ENCODE measurements around the gene SEZ6. TPM values are rescaled to one million over a fixed set of nuclear protein-coding genes. Genes with fewer than 3 reads are reported as not detected.

The SEZ6 gene
- total RNA-seq, 1 experiment from 2014 or later: not detected

DNA sequence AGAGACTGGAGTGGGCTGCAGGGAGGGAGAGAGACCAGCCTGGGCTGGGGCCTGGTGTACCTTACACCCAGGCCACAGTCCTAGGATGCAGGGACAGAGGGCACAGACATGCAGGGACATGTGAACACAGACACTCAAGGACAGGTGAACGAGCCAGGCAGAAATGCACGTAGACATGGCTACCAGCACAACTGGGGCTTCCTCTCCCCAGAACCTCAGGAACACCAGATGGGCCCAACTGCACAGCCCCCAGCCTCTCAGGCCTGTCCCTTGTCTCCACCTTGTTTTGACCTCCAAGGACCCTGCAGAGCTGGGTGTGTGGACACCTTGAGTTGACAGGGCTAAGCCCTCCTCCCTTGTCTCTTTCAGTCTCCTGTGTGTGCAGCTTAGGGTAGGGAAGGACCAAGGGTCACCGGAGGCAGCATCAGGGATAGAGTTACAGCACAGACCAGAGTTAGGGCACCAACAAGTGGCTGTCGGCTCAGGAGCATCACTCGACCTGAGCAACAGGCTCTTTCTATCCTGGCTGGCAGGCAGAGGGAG, 9.2 kb downstream of the SEZ6 start:
- H3K27me3 ChIP-seq (ENCODE audit: control insufficient read depth, insufficient read depth, low read length): no peaks in the 10 kb centered on the region
- POLR2A ChIA-PET: interaction anchor here (0.6 kb wide), 1 partner anchor 94 kb away, joined by 9 read pairs; no protein-coding TSS in a partner anchor

GRCh38 chr17:28993645-28994426, 12.0 kb downstream of the SEZ6 start:
- no peak for TF ChIP-seq TCF7L2 (IDR thresholded peaks at IDR 0.05; ENCODE audit: low read depth, low read length)
- TF ChIP-seq, protein P1, sequence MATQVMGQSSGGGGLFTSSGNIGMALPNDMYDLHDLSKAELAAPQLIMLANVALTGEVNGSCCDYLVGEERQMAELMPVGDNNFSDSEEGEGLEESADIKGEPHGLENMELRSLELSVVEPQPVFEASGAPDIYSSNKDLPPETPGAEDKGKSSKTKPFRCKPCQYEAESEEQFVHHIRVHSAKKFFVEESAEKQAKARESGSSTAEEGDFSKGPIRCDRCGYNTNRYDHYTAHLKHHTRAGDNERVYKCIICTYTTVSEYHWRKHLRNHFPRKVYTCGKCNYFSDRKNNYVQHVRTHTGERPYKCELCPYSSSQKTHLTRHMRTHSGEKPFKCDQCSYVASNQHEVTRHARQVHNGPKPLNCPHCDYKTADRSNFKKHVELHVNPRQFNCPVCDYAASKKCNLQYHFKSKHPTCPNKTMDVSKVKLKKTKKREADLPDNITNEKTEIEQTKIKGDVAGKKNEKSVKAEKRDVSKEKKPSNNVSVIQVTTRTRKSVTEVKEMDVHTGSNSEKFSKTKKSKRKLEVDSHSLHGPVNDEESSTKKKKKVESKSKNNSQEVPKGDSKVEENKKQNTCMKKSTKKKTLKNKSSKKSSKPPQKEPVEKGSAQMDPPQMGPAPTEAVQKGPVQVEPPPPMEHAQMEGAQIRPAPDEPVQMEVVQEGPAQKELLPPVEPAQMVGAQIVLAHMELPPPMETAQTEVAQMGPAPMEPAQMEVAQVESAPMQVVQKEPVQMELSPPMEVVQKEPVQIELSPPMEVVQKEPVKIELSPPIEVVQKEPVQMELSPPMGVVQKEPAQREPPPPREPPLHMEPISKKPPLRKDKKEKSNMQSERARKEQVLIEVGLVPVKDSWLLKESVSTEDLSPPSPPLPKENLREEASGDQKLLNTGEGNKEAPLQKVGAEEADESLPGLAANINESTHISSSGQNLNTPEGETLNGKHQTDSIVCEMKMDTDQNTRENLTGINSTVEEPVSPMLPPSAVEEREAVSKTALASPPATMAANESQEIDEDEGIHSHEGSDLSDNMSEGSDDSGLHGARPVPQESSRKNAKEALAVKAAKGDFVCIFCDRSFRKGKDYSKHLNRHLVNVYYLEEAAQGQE (IDR thresholded peaks at IDR 0.05; ENCODE audit: insufficient read depth in 1 of 2, low read depth in 2 of 2, low read length in 1 of 2): no peak
- TF ChIP-seq, protein P2, sequence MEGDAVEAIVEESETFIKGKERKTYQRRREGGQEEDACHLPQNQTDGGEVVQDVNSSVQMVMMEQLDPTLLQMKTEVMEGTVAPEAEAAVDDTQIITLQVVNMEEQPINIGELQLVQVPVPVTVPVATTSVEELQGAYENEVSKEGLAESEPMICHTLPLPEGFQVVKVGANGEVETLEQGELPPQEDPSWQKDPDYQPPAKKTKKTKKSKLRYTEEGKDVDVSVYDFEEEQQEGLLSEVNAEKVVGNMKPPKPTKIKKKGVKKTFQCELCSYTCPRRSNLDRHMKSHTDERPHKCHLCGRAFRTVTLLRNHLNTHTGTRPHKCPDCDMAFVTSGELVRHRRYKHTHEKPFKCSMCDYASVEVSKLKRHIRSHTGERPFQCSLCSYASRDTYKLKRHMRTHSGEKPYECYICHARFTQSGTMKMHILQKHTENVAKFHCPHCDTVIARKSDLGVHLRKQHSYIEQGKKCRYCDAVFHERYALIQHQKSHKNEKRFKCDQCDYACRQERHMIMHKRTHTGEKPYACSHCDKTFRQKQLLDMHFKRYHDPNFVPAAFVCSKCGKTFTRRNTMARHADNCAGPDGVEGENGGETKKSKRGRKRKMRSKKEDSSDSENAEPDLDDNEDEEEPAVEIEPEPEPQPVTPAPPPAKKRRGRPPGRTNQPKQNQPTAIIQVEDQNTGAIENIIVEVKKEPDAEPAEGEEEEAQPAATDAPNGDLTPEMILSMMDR (IDR thresholded peaks at IDR 0.05): no peak
- no peak for TF ChIP-seq SIN3A (IDR thresholded peaks at IDR 0.05; ENCODE audit: borderline replicate concordance, insufficient read depth, low read depth, low read length)
- TF ChIP-seq POLR2AphosphoS5 (IDR thresholded peaks at IDR 0.05; ENCODE audit: low read depth, low read length): no peak
- ChIA-PET POLR2A (no interaction called here), CTCF (interaction anchor here (0.7 to 1.3 kb wide), 2 partner anchors 42 to 130 kb away, joined by 3 read pairs; no protein-coding TSS in a partner anchor)
- Histone ChIP-seq H3K27me3 (ENCODE audit: control insufficient read depth, insufficient read depth, low read length) (no peaks in the 10 kb centered on the region), H3K27ac (ENCODE audit: low read length) (no peak overlapping the region), H3K36me3 (ENCODE audit: control insufficient read depth, insufficient read depth, low read length) (no peaks in the 10 kb centered on the region), H3K4me3 (ENCODE audit: low read depth in 2 of 2, low read length in 2 of 2) (no peak overlapping the region), H3K9me3 (ENCODE audit: control insufficient read depth, insufficient read depth, low read depth, low read length) (no peaks in the 10 kb centered on the region), H3K4me1 (ENCODE audit: control insufficient read depth, insufficient read depth, low read length) (no peaks in the 10 kb centered on the region)
- DNase-seq (ENCODE audit: low read depth, low spot score) (no peak), ATAC-seq (no peak)
- BruUV-seq (replicated peaks): no TSS peak
- in situ Hi-C loops (cut with HindIII; ENCODE audit: low pct_unique_long_range_greater_than_20kb, low sequenced_read_pairs): no loop called here
- intact Hi-C loops (cut with micrococcal nuclease; ENCODE audit: unreplicated experiment): no loop called here

More for the DNA sequence above, 9.2 kb downstream of the SEZ6 start:
- H3K4me3 ChIP-seq (ENCODE audit: low read depth in 2 of 2, low read length in 2 of 2): no peak overlapping the region
- TF ChIP-seq, protein P1 (IDR thresholded peaks at IDR 0.05; ENCODE audit: insufficient read depth in 1 of 2, low read depth in 2 of 2, low read length in 1 of 2): no peak
- TF ChIP-seq TCF7L2 (IDR thresholded peaks at IDR 0.05; ENCODE audit: low read depth, low read length) (no peak), SIN3A (IDR thresholded peaks at IDR 0.05; ENCODE audit: borderline replicate concordance, insufficient read depth, low read depth, low read length) (no peak), POLR2AphosphoS5 (IDR thresholded peaks at IDR 0.05; ENCODE audit: low read depth, low read length) (no peak)
- TF ChIP-seq, protein P2 (IDR thresholded peaks at IDR 0.05): no peak
- H3K4me1 ChIP-seq (ENCODE audit: control insufficient read depth, insufficient read depth, low read length): no peaks in the 10 kb centered on the region
- peak; percentile 28; the same call in 1 of the 2 replicates for ATAC-seq
- no TSS peak for BruUV-seq (replicated peaks)
- no peak overlapping the region for H3K27ac ChIP-seq (ENCODE audit: low read length)
- H3K36me3 ChIP-seq (ENCODE audit: control insufficient read depth, insufficient read depth, low read length): no peaks in the 10 kb centered on the region
- no peaks in the 10 kb centered on the region for H3K9me3 ChIP-seq (ENCODE audit: control insufficient read depth, insufficient read depth, low read depth, low read length)
- intact Hi-C loops (cut with micrococcal nuclease; ENCODE audit: unreplicated experiment): no loop called here
- DNase-seq (ENCODE audit: low read depth, low spot score): no peak
- CTCF ChIA-PET: interaction anchor here (0.6 kb wide), 1 partner anchor 17 kb away, joined by 3 read pairs; no protein-coding TSS in a partner anchor
- in situ Hi-C loops (cut with HindIII; ENCODE audit: low pct_unique_long_range_greater_than_20kb, low sequenced_read_pairs): no loop called here

Measured in Panc1 (cell line).